ENCODE measurements around the gene C1orf210.

The C1orf210 gene

DNA sequence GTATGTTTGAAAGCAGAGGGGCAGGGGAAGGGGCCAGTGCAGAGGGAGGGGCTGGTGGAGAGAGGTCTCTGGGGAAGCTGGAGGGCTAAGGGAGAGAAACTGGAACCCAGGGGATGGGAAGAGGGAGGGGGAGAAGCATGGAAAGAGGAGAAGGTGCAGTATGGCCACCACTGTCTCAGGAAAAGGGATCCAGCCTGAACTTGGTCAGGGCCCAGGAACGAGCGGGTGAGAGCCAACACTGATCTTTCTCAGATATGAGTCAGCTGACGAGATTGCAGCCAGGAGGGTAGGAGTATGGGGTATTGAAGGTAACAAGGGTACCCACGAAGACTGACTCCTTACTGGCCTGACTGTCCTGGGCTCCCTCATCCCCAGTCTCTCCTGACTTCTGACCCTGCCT is 33.5 kb upstream of the C1orf210 start:
- H3K4me3 ChIP-seq (ENCODE audit: low read depth, low read length), result no peak overlapping the region
- no peak for TF ChIP-seq CTCF (IDR thresholded peaks at IDR 0.05; ENCODE audit: insufficient read depth, low read length, missing control alignments)
- POLR2A ChIA-PET, result no interaction called here
- CTCF ChIA-PET, result no interaction called here
- DNase-seq (ENCODE audit: low read depth, low spot score), result no peak

DNA sequence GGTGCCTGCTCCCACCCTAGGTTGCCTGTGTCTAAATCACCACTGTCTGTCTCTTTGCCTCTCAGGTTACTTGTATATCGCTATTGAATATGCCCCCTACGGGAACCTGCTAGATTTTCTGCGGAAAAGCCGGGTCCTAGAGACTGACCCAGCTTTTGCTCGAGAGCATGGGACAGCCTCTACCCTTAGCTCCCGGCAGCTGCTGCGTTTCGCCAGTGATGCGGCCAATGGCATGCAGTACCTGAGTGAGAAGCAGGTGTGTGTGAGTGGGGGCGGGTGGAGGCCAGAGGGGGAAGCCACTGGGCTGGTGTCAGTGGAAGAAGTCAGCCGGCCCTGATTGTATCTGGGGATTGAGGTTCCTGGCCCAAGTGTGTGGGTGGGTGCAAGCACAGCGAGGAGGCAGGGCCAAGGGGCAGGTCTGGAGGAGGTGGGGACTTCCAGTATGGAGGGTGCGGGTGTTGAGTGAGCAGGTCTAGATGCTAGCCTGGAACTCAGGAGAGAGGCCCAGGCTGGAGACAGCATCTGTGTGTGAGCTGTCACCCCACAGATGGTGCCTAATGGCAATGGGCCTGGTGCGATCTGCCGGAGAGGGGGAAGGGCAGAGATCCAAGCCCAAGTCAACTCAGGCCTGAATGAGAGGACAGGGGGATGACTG is 32.6 kb upstream of the C1orf210 start:
- DNase-seq (ENCODE audit: low read depth, low spot score), result no peak
- CTCF ChIA-PET, result no interaction called here
- H3K4me3 ChIP-seq (ENCODE audit: low read depth, low read length), result no peak overlapping the region
- POLR2A ChIA-PET, result no interaction called here
- no peak for TF ChIP-seq CTCF (IDR thresholded peaks at IDR 0.05; ENCODE audit: insufficient read depth, low read length, missing control alignments)

- H3K4me3 ChIP-seq (ENCODE audit: low read depth, low read length), result no peak overlapping the region
- ChIA-PET CTCF (interaction anchor here (0.7 to 1.2 kb wide), 2 partner anchors 14 to 24 kb away, joined by 3 read pairs; no protein-coding TSS in a partner anchor), POLR2A (no interaction called here)
- TF ChIP-seq CTCF (IDR thresholded peaks at IDR 0.05; ENCODE audit: insufficient read depth, low read length, missing control alignments), result no peak
- no peak for DNase-seq (ENCODE audit: low read depth, low spot score)
These were observed 31.5 kb upstream of the C1orf210 start for GRCh38 chr1:43316738-43317520.

- POLR2A ChIA-PET, result no interaction called here
- CTCF ChIA-PET, result interaction anchor here (0.7 to 1.2 kb wide), 2 partner anchors 14 to 23 kb away, joined by 3 read pairs; no protein-coding TSS in a partner anchor
- no peak for TF ChIP-seq CTCF (IDR thresholded peaks at IDR 0.05; ENCODE audit: insufficient read depth, low read length, missing control alignments)
- H3K4me3 ChIP-seq (ENCODE audit: low read depth, low read length), result no peak overlapping the region
- no peak for DNase-seq (ENCODE audit: low read depth, low spot score)
These were observed 30.8 kb upstream of the C1orf210 start for GRCh38 chr1:43315963-43316737.

DNA sequence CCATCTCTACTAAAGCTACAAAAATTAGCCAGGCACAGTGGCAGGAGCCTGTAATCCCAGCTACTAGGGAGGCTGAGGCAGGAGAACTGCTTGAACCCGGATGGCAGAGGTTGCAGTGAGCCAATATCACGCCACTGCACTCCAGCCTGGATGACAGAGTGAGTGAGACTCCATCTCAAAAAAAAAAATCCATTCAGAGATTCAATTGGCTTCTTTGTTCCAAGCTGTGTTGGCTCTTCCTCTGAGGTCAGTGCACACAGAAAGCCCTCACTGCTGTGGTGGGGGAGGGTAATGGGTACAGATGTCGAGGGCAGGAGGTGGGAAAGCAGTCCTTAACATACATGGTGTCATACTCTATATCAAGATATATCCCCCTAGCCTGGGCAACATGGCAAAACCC is 30.1 kb upstream of the C1orf210 start:
- ChIA-PET POLR2A (no interaction called here), CTCF (no interaction called here)
- no peak for TF ChIP-seq CTCF (IDR thresholded peaks at IDR 0.05; ENCODE audit: insufficient read depth, low read length, missing control alignments)
- no peak for DNase-seq (ENCODE audit: low read depth, low spot score)
- H3K4me3 ChIP-seq (ENCODE audit: low read depth, low read length), result no peak overlapping the region

- no peak overlapping the region for H3K4me3 ChIP-seq (ENCODE audit: low read depth, low read length)
- POLR2A ChIA-PET, result no interaction called here
- no peak for TF ChIP-seq CTCF (IDR thresholded peaks at IDR 0.05; ENCODE audit: insufficient read depth, low read length, missing control alignments)
- CTCF ChIA-PET, result no interaction called here
- no peak for DNase-seq (ENCODE audit: low read depth, low spot score)
These were observed 28.9 kb upstream of the C1orf210 start for GRCh38 chr1:43314233-43314632.
